Esophagus squamous epithelium (tissue), 4 donors: ENCODE results near the gene PAK1.

ENCODE experiments used
- POLR2A ChIP-seq, 4 donors: fragments of 450-650 bp; IDR thresholded peaks; one replicate each; pipeline ENCODE4 v1.6.1; 2017; ENCODE audit warnings: antibody characterized with exemption in 4 of 4, mild to moderate bottlenecking in 4 of 4, moderate library complexity in 3 of 4
- TF ChIP-seq, protein P1 (sequence below), 6 experiments: fragments of 450-650 bp in 4 of 6; fragments of 200-600 bp in 2 of 6; sonication (generic) in 2 of 6; IDR thresholded peaks; one replicate each; pipeline ENCODE4 v1.5.1; 2016 to 2019; ENCODE audit warnings: antibody characterized with exemption in 6 of 6, mild to moderate bottlenecking in 4 of 6, moderate library complexity in 4 of 6

DNA sequence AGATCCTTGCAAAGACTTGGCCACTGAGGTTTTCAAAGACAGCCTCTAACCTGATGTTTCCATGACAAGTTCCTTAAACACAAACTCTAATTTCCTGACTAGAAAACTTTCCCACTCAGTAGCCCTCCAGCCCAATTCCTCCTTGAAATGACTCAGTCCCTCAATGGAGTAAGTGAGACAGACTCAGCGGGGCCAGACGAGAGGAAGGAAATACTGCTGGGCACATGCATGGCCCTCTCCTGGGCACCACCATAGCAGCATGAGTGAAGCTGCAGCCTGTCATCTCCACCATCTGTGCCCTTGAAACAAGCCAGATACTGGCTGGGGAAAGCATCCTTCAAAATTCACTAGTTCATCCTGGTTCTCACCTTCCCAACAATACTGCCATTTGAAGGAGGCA is 96.2 kb downstream of the PAK1 start:
- TF ChIP-seq POLR2A (IDR thresholded peaks at IDR 0.05): no peak
- TF ChIP-seq, protein P1, sequence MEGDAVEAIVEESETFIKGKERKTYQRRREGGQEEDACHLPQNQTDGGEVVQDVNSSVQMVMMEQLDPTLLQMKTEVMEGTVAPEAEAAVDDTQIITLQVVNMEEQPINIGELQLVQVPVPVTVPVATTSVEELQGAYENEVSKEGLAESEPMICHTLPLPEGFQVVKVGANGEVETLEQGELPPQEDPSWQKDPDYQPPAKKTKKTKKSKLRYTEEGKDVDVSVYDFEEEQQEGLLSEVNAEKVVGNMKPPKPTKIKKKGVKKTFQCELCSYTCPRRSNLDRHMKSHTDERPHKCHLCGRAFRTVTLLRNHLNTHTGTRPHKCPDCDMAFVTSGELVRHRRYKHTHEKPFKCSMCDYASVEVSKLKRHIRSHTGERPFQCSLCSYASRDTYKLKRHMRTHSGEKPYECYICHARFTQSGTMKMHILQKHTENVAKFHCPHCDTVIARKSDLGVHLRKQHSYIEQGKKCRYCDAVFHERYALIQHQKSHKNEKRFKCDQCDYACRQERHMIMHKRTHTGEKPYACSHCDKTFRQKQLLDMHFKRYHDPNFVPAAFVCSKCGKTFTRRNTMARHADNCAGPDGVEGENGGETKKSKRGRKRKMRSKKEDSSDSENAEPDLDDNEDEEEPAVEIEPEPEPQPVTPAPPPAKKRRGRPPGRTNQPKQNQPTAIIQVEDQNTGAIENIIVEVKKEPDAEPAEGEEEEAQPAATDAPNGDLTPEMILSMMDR (IDR thresholded peaks at IDR 0.05): no peak
